ENCODE results near the gene AGXT2. TPM values are rescaled to one million over a fixed set of nuclear protein-coding genes. Genes with fewer than 3 reads are reported as not detected.

AGXT2 gene
- total RNA-seq, 1 experiment from 2014 or later: not detected

DNA sequence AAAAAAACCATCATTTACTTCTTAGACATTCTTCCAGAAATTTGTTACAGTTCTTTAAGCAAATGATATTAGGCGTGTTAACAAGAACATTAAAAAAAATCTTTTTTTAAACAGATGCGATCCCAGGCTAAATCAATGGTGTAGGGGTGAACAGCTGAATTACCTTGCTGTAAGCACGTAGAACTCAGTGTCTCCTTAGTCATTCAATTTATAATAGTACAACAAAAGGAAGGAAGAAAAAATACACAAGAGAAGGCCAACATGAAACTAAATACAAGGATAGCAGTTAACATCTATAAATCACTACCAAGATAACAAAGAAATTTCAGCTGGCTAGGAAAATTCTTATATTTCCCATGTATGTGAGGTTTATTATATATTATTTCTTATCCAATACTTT is 35.4 kb downstream of the AGXT2 start:
- no peaks in the 10 kb centered on the region for H3K79me1 ChIP-seq (ENCODE audit: insufficient read depth, low read depth, low read length, poor library complexity, severe bottlenecking)
- H4K8ac ChIP-seq (replicated peaks; ENCODE audit: insufficient read length, low read depth, low read length): no peak overlapping the region
- no peak overlapping the region for H3K23ac ChIP-seq (ENCODE audit: insufficient read length, low read depth, low read length)
- WGBS (ENCODE audit: extremely low coverage, insufficient read length, low lambda C conversion rate): no CpG with 5 or more reads among the region's 3 CpGs
- Mint-ChIP-seq H3K9me3 (no peaks in the 10 kb centered on the region; a peak in 1 of 5 replicates), H3K4me1 (no peaks in the 10 kb centered on the region; a peak in 1 of 4 replicates), H3K27ac (no peak overlapping the region), H3K4me3 (no peak overlapping the region), H3K27me3 (ENCODE audit: low read depth) (peaks cover 2% of the 10 kb centered on the region), H3K36me3 (ENCODE audit: insufficient read depth in 1 of 3, low read depth in 3 of 3) (no peaks in the 10 kb centered on the region; a peak in 1 of 7 replicates)
- no peaks in the 10 kb centered on the region for H3K27me3 ChIP-seq (ENCODE audit: insufficient read depth, low read length)
- H2BK5ac ChIP-seq (ENCODE audit: insufficient read length, low read length): no peak overlapping the region
- no peak overlapping the region for H3K27ac ChIP-seq (ENCODE audit: insufficient read length, low read depth, low read length)
- H3K18ac ChIP-seq (ENCODE audit: insufficient read length, low read depth, low read length): no peak overlapping the region
- H2BK20ac ChIP-seq (ENCODE audit: low read depth, low read length, poor library complexity, severe bottlenecking): no peak overlapping the region
- no peaks in the 10 kb centered on the region for H3K79me2 ChIP-seq (ENCODE audit: insufficient read depth, low read length)
- H2AK5ac ChIP-seq (ENCODE audit: insufficient read length, low read length): no peak overlapping the region
- no peak overlapping the region for H2BK12ac ChIP-seq (ENCODE audit: insufficient read length, low read depth, low read length)
- no peak overlapping the region for H3K56ac ChIP-seq (ENCODE audit: insufficient read length, low read depth, low read length)
- DNase-seq: no peak
- no peak overlapping the region for H4K5ac ChIP-seq (ENCODE audit: insufficient read length, low read depth, low read length)
- H2AFZ ChIP-seq (ENCODE audit: low read length): no peak overlapping the region
- H2BK120ac ChIP-seq (ENCODE audit: low read depth, low read length, poor library complexity, severe bottlenecking): no peak overlapping the region
- no peak overlapping the region for H4K91ac ChIP-seq (ENCODE audit: insufficient read length, low read depth, low read length)
- no peak overlapping the region for H3T11ph ChIP-seq (ENCODE audit: low read length)
- no peak overlapping the region for H3K4me2 ChIP-seq (ENCODE audit: insufficient read depth, insufficient read length, low read length)
- H3K9ac ChIP-seq (ENCODE audit: extremely low read depth, insufficient read length, low read length): no peak overlapping the region
- TF ChIP-seq, protein P1, sequence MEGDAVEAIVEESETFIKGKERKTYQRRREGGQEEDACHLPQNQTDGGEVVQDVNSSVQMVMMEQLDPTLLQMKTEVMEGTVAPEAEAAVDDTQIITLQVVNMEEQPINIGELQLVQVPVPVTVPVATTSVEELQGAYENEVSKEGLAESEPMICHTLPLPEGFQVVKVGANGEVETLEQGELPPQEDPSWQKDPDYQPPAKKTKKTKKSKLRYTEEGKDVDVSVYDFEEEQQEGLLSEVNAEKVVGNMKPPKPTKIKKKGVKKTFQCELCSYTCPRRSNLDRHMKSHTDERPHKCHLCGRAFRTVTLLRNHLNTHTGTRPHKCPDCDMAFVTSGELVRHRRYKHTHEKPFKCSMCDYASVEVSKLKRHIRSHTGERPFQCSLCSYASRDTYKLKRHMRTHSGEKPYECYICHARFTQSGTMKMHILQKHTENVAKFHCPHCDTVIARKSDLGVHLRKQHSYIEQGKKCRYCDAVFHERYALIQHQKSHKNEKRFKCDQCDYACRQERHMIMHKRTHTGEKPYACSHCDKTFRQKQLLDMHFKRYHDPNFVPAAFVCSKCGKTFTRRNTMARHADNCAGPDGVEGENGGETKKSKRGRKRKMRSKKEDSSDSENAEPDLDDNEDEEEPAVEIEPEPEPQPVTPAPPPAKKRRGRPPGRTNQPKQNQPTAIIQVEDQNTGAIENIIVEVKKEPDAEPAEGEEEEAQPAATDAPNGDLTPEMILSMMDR (conservative IDR thresholded peaks at IDR 0.05): no peak
- H3K14ac ChIP-seq (ENCODE audit: insufficient read depth, low read length): no peak overlapping the region
- no peaks in the 10 kb centered on the region for H3K4me1 ChIP-seq (ENCODE audit: insufficient read depth, low read length)
- no peak overlapping the region for H3K4ac ChIP-seq (ENCODE audit: low read depth, low read length)
- no peak overlapping the region for H2BK15ac ChIP-seq (ENCODE audit: low read depth, low read length)
- no peaks in the 10 kb centered on the region for H3K9me3 ChIP-seq (ENCODE audit: control insufficient read depth, low read depth, low read length)
- no peaks in the 10 kb centered on the region for H3K23me2 ChIP-seq (ENCODE audit: insufficient read length, low read depth, low read length, poor library complexity, severe bottlenecking)
- H4K20me1 ChIP-seq (ENCODE audit: control insufficient read depth, insufficient read depth, insufficient read length): no peaks in the 10 kb centered on the region

Measured in H9 (cell line).